ENCODE results near the gene GALNT15. TPM values are rescaled to one million over a fixed set of nuclear protein-coding genes. Genes with fewer than 3 reads are reported as not detected.

The GALNT15 gene
- total RNA-seq, 1 donor from 2014 or later: 7.0 TPM

DNA sequence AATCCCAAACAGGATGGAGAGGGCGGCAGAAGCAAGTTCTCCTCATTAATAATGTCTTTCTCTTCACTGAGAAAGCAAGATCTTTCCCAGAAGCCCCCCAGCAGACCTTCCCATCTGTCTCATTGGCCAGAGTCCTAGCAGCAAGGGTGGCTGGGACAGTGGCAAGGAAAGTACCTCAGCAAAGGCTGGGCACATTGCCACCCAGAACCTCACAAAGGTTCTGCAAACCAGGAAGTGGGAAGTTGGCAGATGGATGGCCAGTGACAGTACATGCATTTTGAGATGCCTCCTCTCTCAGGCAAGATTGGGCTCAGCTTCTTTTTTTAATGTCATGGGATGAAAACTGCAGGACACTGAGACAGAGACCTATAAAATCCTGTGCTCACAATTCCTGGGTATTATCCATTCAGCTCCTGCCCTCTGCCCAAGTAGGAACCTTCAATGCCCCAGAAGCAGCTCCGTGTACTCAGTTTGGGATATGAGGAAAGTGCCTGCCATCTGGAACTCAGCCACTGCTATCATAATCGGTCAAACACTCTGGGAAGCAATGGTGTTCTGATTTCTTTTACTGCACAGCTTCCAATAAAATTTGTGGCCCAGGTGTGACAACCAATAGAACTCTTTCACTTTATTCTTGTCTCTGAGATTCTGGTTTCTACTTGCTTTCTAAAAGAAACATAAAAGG, 64.7 kb downstream of the GALNT15 start:
- intact Hi-C loops (cut with micrococcal nuclease): no loop called here
- DNase-seq (no peak), ATAC-seq (peak; percentile 24)

DNA sequence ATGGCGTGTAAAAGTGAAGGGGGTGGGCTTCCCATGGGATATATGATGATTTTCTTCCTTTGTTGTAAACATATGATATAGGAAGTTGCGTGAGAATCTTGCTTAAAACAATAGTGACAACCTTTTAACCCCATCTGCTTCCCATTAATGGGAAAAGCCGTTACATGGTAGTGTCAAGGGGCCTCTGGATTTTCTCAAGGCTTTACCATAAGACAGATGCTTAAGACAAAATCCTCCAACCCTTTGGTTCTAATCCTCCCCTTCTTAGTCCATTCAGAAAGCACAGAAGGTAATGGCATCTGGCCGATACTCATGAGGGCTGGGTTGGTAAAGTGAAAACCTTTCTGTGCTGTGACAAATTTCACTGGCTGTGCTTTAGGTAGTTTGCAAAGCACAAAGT, 65.3 kb downstream of the GALNT15 start:
- DNase-seq: no peak
- no peak for ATAC-seq
- intact Hi-C loops (cut with micrococcal nuclease): loop anchor here (10.0 kb wide), 1 partner anchor 605 kb away; no protein-coding TSS in a partner anchor

DNA sequence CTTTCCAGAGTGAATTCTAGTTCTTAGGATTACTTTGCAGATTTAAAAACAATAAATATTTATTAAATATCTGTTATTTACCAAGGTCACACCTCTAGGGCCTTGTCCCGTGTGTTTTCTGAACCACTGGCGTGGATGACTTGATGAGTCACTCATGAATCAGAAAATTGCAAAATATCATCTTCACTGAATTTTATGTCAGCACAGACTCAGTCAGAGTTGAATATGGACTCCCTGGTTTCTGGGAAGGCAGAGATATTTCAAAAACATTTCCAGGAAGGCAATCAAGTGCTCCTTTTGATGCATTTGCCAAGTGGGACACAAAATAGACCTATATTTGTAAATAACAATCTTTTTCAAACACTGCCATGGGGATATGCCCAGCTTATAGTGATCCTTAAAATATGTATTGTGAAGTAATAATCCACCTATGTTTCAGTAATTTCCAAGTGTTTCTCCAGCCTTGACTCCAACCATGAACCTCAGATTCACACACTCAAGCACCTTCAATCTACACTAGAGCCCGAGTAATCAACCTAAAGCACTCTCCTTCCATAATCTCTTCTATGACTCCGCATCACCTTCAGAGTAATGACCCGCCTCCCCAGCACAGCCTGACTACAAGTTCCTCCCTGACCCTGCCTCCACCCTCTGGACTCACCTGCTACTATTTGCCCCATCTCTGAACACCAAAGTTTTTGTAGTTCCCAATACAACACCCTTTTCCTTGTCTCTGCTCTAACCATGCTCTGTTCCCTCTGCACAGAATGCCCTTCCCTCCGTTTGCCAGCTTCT, 65.9 kb downstream of the GALNT15 start:
- intact Hi-C loops (cut with micrococcal nuclease): loop anchor here (10.0 kb wide), 1 partner anchor 606 kb away; no protein-coding TSS in a partner anchor
- DNase-seq: no peak
- peak; percentile 14 for ATAC-seq

DNA sequence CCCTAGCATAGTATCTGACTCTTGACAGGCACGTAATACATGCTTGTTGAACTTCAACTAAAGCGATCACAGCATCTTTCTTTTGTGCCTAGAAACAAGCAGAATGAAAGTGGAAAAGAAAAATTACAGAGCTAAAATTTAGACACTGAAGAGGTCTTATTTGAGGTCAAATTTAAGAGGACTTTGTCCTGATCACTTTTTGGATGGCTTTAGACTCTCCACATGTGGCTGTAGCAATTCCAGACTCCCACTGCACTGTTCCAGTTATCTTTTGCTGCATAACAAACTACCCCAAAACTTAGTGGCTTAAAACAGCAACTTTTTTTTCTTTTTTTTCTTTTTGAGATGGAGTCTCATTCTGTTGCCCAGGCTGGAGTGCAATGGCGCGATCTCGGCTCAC, 66.7 kb downstream of the GALNT15 start:
- intact Hi-C loops (cut with micrococcal nuclease): loop anchor here (10.0 kb wide), 1 partner anchor 606 kb away; no protein-coding TSS in a partner anchor
- ATAC-seq (no peak), DNase-seq (no peak)

DNA sequence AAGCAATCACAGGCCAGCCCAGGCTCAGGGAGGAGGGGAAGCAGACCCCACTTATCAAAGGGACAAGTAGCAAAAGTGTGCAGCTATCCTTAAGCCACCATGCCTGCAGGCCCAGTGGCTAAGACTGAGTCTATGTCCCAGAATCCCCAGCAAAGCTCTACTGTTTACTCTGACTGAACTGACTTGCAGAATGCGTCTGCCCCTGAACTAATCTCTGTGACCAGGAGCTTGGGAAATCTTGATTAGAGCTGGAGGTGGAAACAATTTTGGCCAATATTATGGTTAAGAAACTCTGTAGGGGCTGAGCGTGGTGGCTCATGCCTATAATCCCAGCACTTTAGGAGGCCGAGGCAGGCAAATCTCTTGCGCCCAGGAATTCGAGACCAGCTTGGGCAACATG, 67.7 kb downstream of the GALNT15 start:
- ATAC-seq (no peak), DNase-seq (no peak)
- intact Hi-C loops (cut with micrococcal nuclease): loop anchor here (10.0 kb wide), 1 partner anchor 607 kb away; no protein-coding TSS in a partner anchor

DNA sequence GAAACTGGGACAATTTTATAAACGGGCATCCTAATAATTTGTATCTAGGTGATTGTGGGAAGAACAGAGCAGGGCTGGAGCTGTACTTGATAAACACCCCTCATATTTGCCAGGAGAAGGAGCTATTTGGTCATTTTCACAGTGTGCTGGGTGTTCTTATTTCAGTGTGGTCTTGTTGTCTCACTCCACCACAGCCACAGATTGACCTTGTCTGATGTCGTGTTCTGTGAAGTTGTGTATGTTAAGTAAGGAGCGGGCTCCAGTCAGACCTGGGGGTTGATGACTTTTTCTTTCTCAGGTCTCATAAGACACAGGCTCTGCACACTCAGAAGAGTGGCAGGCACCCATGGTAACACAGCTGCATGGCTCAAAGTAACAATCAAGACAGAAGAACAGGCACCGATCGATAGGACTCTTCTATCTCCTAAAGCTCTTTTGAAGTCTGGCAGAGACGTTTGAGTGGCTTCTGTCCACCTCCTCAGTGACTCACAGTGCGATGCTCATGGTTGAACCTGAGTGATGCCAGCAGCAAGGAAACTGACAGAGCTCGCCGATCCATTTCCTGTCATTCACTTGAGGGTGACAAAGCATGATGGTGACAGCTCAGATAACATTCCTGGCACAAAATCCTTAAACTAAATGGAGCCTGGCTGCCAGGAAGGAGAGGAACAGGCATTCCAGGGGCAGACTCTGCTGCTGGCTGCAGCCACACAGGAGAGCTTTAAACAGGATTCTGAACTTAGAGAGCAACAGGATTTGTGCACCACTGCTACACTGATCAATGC, 69.4 kb downstream of the GALNT15 start:
- ATAC-seq (peak; percentile 89), DNase-seq (peak; percentile 48)
- intact Hi-C loops (cut with micrococcal nuclease): loop anchor here (10.0 kb wide), 1 partner anchor 609 kb away; no protein-coding TSS in a partner anchor

DNA sequence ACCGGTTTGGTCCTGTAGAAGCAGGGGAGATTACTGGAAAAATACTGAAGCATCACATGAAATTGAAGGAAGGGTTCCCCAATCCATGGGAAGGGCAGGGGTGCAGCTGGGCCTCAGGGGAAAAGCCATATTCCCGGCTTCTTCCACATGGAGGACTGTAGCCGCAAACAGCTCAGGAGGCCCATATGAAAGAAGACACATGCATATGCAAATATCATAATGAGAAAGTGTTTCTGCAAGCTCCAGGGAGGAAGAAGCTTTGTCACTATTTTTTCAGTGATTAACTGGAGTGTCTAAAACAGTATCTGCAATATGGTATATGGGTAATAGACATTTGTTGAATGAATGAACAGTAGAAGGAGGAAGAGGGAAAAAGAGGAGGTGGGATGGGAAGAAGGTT, 71.1 kb downstream of the GALNT15 start:
- ATAC-seq: no peak
- intact Hi-C loops (cut with micrococcal nuclease): loop anchor here (5.0 to 10.0 kb wide), 3 partner anchors 198 to 611 kb away; no protein-coding TSS in a partner anchor
- no peak for DNase-seq

DNA sequence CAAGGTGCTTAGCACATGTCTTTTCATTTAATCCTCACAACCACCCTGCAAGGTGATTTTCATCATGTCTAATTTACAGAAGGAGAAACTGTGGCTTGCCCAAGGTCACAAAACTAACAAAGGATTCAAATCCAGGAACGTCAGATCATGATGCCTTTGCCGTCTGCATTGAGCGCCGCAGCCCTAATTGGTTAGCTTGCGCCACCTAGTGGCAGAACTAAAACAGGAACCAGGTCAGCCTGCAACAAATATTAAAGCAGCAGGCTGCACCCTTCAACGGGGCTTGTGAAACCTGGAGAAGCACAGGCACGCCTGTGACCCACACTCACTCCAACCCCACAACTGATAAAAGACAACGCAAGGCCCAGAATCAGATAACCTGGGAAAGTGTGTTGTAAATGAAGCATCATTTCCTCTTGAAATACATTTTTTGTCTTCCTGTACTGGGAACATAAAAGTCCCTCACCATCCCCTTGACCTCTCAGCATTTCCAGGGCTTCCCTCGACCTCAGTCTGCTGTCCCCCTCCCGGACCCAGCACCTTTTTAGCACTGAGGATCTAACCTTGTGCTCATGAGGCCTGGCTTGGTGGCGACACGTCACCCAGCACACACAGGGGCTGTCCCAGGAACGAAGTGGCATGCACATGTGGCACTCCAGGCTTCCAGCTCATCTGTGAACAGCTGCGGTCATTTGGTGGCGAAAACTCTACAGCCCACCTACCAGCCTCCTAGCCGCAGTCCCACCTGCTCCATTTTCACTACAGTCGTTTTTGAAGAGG, 73.0 kb downstream of the GALNT15 start:
- DNase-seq: peak; percentile 77
- intact Hi-C loops (cut with micrococcal nuclease): loop anchor here (5.0 to 10.0 kb wide), 3 partner anchors 200 to 613 kb away; no protein-coding TSS in a partner anchor
- peak; percentile 56 for ATAC-seq

DNA sequence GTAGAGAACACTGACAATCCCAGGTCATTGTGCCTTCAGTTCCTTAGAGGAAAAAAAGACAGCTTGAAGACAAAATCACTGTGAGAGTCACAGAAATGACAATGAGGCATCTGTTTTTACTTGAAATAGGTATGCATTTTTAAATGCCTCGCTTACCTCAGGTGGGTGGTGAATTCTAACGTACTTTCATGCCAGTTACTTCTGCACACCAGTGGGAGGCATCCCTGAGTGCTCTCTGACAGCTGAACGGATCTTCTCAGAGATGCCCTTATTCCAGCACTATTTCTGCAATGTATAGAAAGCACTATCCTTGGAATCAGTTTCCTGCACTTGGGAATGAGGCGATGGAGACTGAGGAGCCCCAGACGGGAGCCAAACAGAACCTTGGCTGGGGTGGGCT, 74.1 kb downstream of the GALNT15 start:
- DNase-seq (no peak), ATAC-seq (no peak)
- intact Hi-C loops (cut with micrococcal nuclease): loop anchor here (5.0 to 10.0 kb wide), 3 partner anchors 201 to 614 kb away; no protein-coding TSS in a partner anchor

DNA sequence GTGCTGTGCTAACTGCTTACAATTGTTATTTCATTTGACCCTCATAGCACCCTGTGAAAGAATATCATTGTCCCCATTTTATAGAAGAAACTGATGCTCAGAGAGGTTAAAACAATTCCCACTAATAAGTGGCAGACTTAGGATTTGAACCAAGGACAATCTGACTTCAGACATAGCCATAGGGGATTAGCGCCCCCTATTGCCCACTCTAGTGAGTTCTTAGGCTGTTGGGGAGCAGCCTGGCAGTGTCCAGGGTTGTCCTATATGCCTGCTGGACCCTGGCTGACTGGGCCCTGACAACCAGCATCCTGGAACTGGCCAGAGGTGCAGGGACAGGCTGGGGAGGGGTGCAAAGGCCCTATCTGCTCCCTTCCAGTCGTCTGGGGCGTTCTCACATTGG, 74.9 kb downstream of the GALNT15 start:
- no peak for ATAC-seq
- intact Hi-C loops (cut with micrococcal nuclease): loop anchor here (5.0 to 10.0 kb wide), 3 partner anchors 202 to 615 kb away; no protein-coding TSS in a partner anchor
- no peak for DNase-seq

DNA sequence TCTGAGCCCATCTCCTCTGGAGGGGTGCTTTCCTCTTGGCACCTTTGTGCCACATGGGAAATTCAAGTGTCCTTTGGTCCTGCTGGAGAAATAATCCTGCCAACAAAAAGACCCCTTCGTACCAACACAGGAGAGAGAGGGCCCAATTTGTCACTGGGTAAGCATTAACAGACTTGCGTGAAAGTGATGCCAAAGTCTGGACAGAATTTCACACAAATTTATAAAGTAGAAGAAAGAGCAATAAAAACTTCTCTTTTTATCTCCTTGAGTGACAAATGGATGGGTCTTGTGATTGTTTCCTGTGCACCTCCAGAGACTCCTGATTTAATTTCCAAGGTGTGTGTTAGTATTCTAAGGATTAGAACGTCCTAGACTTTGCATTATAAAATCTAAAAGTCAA, 75.4 kb downstream of the GALNT15 start:
- ATAC-seq (no peak), DNase-seq (no peak)
- intact Hi-C loops (cut with micrococcal nuclease): loop anchor here (5.0 to 10.0 kb wide), 3 partner anchors 203 to 615 kb away; no protein-coding TSS in a partner anchor

DNA sequence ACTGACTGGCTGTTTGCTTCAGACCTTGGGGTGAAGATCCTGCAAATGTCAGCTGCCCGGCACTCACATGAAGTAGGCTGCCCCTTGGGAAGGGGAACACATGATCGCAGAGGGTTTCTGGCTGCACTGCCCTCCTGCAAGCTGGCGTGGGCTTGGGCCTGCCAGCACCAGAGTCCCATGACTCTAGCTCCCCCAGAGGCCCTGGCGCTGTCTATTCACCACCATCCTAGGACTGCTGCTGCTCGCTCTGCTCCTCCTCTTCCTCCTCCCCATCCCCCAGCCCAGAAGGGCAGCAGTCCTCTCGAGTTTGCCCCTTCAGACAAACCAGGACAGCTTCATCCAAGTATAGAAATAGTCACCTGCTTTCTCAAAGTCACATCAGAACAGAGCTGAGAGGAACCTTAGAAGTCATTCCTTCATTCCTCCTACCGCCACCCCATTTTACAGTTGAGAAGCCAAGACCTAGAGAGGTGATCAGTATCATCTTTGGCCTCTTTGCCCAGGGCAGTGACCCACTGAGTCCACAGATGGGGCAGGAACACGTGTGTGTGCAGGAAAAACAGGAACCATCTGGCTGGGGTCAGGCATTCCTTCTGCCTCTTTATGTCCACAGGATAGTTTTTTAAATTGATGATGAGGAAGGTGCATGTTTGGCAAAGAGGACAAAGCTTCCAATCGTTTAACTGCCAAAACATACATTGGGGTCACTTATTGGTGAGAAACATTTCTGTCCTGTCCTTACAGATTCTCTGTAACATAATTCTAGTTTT, 77.0 kb downstream of the GALNT15 start:
- ATAC-seq (no peak), DNase-seq (no peak)
- intact Hi-C loops (cut with micrococcal nuclease): no loop called here

DNA sequence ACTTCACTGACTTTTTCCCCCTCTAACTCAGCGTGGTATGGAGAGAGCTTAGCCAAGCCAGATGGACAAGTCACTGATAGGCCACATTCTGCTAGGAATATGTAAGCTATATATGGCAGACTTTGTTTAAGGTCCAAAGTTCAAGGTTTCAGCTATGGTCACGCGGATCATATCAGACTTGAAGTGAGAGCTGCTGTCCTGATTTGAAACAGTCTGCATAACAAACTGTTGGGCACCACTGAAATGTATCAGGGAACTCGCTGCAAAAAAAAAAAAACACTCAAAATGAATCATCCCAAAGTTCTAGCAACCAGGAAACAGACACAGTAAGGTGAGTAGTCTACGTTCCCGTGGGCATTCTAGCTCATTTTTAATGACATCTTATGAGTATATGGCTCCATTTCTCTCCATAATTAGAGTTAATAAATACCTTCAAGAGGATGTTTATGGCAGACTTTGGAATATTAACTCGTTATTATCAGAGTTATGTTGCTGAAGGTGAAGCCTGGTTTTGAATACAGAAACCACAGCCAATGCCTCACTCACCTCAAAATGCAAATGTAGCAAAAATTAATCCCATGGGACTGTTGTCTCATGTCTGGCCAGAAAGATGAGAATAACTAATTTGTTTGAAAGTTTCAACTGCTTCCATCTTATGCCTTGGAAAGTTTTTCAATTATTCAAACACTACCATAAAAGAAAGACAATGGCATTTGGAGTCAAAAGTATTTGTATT, 77.9 kb downstream of the GALNT15 start:
- no peak for DNase-seq
- no peak for ATAC-seq
- intact Hi-C loops (cut with micrococcal nuclease): no loop called here

DNA sequence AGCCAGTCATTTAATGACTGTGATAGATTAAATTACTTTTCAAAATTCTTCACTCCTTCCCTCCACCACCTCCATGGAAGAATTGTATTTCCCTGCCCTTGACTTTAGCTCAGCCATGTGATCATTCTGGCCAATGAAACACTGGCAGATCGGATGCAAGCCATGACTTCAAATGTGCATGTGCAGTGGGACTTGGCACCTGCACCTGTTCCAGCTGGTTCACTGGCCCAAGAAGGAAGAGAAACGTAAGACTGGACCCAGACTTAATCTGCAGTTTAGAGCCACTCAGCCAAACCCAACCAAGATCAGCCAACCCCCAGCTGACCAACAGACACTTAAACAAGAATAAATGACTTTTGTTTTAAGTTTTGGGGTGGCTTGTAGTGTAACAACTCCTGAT, 78.5 kb downstream of the GALNT15 start:
- intact Hi-C loops (cut with micrococcal nuclease): no loop called here
- no peak for ATAC-seq
- DNase-seq: no peak

DNA sequence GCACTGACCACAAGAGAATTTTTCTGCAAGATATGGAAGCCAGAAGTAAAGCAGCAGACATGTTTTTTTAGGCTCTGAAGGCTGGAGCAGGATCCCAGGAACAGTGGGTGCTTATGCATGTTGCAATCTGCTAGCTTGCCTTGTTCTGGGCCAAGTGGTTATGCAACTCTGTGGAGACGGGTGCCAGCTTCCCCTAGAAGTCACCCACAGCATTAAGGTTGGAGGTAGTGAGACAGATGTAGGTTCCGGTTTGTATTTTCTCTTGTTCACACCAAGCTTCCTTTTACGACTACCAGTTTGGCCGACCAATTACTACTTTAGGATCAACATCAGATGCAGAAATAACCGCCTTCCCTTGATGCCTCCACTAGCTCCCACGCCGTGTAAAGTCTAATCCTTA, 79.1 kb downstream of the GALNT15 start:
- DNase-seq (peak; percentile 61), ATAC-seq (peak; percentile 94)
- intact Hi-C loops (cut with micrococcal nuclease): no loop called here

DNA sequence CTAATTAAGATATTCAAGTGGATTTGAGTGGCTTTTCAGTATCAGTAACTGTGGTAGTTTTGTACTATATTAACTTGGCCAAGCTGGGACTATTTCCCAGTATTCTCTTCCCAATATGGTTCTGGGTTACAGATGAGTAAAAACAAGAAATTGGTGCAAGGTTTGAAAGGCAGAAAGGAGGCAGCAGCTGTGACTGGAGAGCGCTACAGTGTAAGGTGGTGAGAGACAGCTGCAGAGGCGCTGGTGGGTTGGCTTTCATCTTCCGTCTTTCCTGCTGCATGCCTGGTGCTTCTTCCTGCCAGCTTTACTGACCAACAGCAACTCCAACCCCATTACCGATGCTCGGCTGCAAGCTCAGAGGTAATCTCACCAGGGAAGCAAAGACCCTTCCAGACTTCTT, 80.4 kb downstream of the GALNT15 start:
- no peak for DNase-seq
- ATAC-seq: no peak
- intact Hi-C loops (cut with micrococcal nuclease): no loop called here

DNA sequence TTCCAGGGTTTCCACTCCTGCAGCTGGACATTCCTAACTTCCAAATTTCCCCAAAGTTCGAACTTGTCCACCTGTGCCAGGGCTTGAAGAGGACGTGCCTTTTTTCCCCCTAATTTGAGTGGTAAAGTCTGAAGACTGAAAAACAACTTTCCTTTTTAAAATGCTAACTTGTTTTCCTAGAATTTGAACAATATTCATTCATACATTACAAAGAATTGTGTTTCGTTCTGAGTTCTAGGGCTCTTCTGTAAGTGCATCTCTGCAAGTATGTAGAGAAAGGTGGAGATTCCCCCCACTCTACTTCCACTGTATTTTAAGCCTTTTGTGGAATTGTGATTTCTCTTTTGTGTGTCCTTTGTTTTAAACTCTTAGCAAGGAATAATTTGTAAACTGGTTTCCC, 80.8 kb downstream of the GALNT15 start:
- intact Hi-C loops (cut with micrococcal nuclease): no loop called here
- no peak for DNase-seq

More for the DNA sequence above, 80.8 kb downstream of the GALNT15 start:
- no peak for ATAC-seq

Measured in left ventricle myocardium superior (tissue), 1 donor.